Activated CD4-positive, alpha-beta T cell treated with anti-CD3 and anti-CD28 coated beads for 36 hours (primary cell): ENCODE data around the gene ITLN1. TPM values are rescaled to one million over a fixed set of nuclear protein-coding genes. Genes with fewer than 3 reads are reported as not detected.
"Not testable (repeated sequence)": the region's sequence is repeated elsewhere in the genome, so short reads cannot be mapped to it uniquely, and the experiment has no call there.

Experiments used
- ATAC-seq: fragments of 200-7000 bp; cut with Tn5 transposase; one replicate; pipeline ENCODE4 v1.10.0; 2021; ENCODE audit warnings: mild to moderate bottlenecking, moderate library complexity
- CTCF ChIA-PET: fragments of 350-600 bp; sonication (Branson Sonifier 250); formaldehyde crosslinking; loops from one replicate; lab custom pipeline; 2021; ENCODE audit warnings: antibody characterized with exemption; lab: Charles Lee
- POLR2A ChIA-PET: fragments of 350-600 bp; sonication (Branson Sonifier 250); formaldehyde crosslinking; loops from one replicate; lab custom pipeline; 2021; ENCODE audit warnings: antibody characterized with exemption, inconsistent platforms; lab: Charles Lee
- DNase-seq: peaks from one replicate; pipeline ENCODE4 v3.0.0-alpha.2; 2020
- H3K27ac Mint-ChIP-seq: one replicate; pipeline ENCODE4 v1.8.0; 2021; ENCODE audit warnings: mixed read lengths
- H3K27me3 Mint-ChIP-seq: one replicate; pipeline ENCODE4 v1.8.0; 2021; ENCODE audit warnings: mixed read lengths
- H3K36me3 Mint-ChIP-seq: one replicate; pipeline ENCODE4 v1.8.0; 2021; ENCODE audit warnings: low read depth, mixed read lengths
- H3K4me1 Mint-ChIP-seq: one replicate; pipeline ENCODE4 v1.8.0; 2021; ENCODE audit warnings: mixed read lengths
- H3K4me3 Mint-ChIP-seq: one replicate; pipeline ENCODE4 v1.8.0; 2021; ENCODE audit warnings: mild to moderate bottlenecking, moderate library complexity, mixed read lengths
- H3K9me3 Mint-ChIP-seq: one replicate; pipeline ENCODE4 v1.8.0; 2021; ENCODE audit warnings: low read depth, mixed read lengths
- intact Hi-C, 2 experiments: fragments of 100-400 bp; cut with DNase I in 1 of 2; cut with micrococcal nuclease in 1 of 2; formaldehyde crosslinking; loops; one replicate each; pipeline versions ENCODE4 v1.14.2 to v1.15.1; 2022 to 2024; cut with DNase I, micrococcal nuclease
- total RNA-seq, 2 experiments: library from RNA; stranded (reverse); gene quantifications; one replicate each; pipeline ENCODE4 v1.2.3, GENCODE V29; 2021

ITLN1 gene
- total RNA-seq = not detected

DNA sequence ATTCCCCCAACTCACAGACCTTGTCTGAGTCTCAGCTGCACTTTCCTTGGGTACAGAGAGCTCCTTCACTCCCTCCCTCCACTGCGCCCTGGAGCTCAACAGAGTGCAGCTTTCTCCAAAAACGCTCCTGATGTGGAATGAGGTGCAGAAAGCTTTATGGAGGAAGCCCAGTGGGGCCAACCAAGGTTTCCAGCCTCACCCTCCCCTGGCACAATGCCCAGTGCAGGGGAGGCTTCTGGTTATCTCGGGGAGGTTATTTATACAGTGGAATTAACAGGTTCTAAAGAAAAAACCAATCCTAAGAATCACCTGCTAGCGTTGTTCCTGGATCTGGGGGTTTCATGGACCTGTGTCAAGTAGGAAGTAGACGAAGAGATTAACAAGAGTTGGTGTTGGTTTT, at the start of gene ITLN1:
ITLN1 (minus strand) TSS at position 139 of the 400 bp plus-strand sequence. CDS start 303 bp downstream, outside the sequence.
- Mint-ChIP-seq H3K4me1 (peaks cover 10% of the 10 kb centered on the region), H3K27ac (no peak within 1 kb of the TSS), H3K36me3 (no peaks in the 10 kb centered on the region), H3K9me3 (no peaks in the 10 kb centered on the region), H3K27me3 (peaks cover 2% of the 10 kb centered on the region), H3K4me3 (no peak within 1 kb of the TSS)
- ATAC-seq = peak; percentile 42
- ChIA-PET CTCF (interaction anchor here (0.6 to 4.7 kb wide), 28 partner anchors 9 to 209 kb away, joined by 3 to 79 read pairs (median 6); partner anchors contain the start of genes CD244 and ITLN2), POLR2A (interaction anchor here (1.1 kb wide), 1 partner anchor 108 kb away, joined by 5 read pairs; no protein-coding TSS in a partner anchor)
- intact Hi-C loops = loop anchor here in 1 of 2 experiments (2.0 kb wide), 2 partner anchors 50 to 158 kb away; no protein-coding TSS in a partner anchor
- DNase-seq = no peak

DNA sequence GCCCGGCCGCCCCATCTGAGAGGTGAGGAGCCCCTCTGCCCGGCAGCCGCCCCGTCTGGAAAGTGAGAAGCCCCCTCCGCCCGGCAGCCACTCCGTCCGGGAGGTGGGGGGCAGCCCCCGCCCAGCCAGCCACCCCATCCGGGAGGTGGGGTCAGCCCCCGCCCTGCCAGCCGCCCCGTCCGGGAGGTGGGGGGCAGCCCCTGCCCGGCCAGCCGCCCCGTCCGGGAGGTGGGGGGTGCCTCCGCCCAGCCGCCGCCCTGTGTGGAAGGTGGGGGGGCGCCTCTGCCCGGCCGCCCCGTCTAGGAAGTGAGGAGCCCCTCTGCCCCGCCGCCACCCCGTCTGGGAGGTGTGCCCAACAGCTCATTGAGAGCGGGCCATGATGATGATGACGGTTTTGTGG, 48.3 kb upstream of the ITLN1 start:
- CTCF ChIA-PET, H3K4me3 Mint-ChIP-seq, H3K4me1 Mint-ChIP-seq, H3K9me3 Mint-ChIP-seq, H3K36me3 Mint-ChIP-seq, H3K27ac Mint-ChIP-seq, H3K27me3 Mint-ChIP-seq, ATAC-seq, POLR2A ChIA-PET, DNase-seq: not testable (repeated sequence)
- intact Hi-C loops = loop anchor here in 1 of 2 experiments (5.0 kb wide), 2 partner anchors 39 to 41 kb away; no protein-coding TSS in a partner anchor

DNA sequence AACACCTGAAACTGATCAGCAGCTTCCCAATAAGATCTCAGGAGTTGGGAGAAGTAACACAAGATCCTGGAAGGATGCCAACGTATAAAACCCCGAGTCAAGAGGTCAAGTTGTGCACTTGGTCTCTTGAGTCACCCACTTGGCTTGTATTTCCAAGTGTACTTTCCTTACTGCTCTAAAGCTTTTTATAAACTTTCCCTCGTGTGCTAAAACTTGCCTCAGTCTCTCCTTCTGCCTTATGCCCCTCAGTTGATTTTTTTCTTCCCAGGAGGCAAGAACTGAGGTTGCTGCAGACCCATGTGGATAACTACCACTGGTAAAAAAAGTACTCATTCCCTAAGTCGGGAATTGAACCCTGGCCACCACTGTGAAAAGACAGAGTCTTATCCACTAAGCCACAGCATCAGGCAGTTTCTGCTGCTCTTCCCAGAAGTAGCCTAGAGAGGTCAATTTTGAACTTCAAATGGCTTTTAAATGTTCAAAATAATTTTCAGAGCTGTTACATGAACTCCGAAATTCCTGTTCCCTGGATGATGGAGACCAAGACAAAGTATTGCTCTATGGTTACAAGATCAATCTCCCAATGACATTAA, 40.8 kb upstream of the ITLN1 start:
- Mint-ChIP-seq H3K27ac (no peak overlapping the region), H3K27me3 (peaks cover 8% of the 10 kb centered on the region), H3K4me1 (no peaks in the 10 kb centered on the region), H3K4me3 (no peak overlapping the region), H3K9me3 (peaks cover 9% of the 10 kb centered on the region), H3K36me3 (no peaks in the 10 kb centered on the region)
- ChIA-PET POLR2A (interaction anchor here (0.6 to 0.7 kb wide), 2 partner anchors 204 to 349 kb away, joined by 3 to 5 read pairs; no protein-coding TSS in a partner anchor), CTCF (interaction anchor here (1.1 to 2.0 kb wide), 4 partner anchors 26 to 90 kb away, joined by 4 to 10 read pairs (median 4); partner anchors contain the start of gene ITLN1)
- DNase-seq = no peak
- ATAC-seq = no peak
- intact Hi-C loops = no loop called here

DNA sequence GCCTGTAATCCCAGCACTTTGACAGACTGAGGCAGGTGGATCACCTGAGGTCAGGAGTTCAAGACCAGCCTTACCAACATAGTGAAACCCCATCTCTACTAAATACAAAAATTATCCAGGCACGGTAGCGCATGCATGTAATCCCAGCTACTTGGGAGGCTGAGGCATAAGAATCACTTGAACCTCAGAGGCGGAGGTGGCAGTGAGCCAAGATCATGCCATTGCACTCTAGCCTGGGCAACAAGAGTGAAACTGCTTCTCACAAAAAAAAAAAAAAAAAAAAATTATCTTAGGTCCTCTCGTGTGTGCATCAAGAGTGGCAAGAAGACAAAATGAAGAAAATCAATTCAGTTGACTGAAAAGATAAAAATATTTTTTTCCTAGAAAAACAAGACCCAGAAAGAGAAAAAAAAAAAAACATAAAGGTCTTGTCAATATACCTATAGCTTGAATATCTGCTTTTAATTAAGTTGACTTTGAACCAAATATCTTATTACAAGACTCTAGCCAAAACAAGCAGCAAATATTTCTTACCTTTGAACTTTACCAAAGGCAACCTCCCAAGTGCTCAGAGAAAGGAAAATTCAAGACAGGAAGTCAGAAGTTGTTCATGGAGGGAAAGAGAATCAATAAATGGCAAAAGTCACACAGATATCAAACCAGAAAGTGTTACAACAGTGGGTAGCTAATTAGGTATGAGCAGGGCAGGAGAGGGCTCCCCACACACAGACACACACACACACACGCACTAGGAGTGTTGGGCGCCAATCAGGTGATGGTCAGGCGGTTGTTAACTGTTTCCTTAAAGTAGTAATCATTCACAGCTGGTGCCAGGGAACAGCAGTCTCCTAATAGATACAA, 40.0 kb upstream of the ITLN1 start:
- intact Hi-C loops = no loop called here
- Mint-ChIP-seq H3K9me3 (peaks cover 9% of the 10 kb centered on the region), H3K4me1 (no peaks in the 10 kb centered on the region), H3K36me3 (no peaks in the 10 kb centered on the region), H3K27ac (no peak overlapping the region), H3K27me3 (peaks cover 11% of the 10 kb centered on the region), H3K4me3 (no peak overlapping the region)
- ATAC-seq (no peak), DNase-seq (no peak)
- ChIA-PET POLR2A (interaction anchor here (0.6 kb wide), 1 partner anchor 205 kb away, joined by 3 read pairs; no protein-coding TSS in a partner anchor), CTCF (interaction anchor here (0.7 to 2.0 kb wide), 4 partner anchors 27 to 148 kb away, joined by 3 to 10 read pairs (median 4); no protein-coding TSS in a partner anchor)

DNA sequence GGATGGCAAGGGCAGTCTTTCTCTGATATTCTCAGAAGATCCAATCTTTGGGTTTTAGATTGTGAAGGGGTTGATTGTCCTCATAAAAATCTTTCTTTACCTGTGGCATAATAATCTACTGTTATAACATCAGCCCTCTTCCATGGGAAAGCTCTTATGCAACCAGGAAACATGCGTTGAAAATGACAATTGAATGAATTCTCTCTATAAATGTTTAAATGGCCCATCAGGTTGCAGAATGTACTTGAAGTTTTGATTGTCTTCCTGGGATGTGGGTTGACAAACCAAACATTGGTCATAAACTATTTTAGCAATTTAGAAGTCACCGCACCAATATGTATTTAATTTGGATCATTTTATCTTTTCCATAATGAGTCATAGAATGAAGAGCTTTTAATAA, 31.7 kb upstream of the ITLN1 start:
- ATAC-seq = no peak
- no peaks in the 10 kb centered on the region for H3K36me3 Mint-ChIP-seq
- no peak overlapping the region for H3K4me3 Mint-ChIP-seq
- no peak for DNase-seq
- H3K9me3 Mint-ChIP-seq = peaks cover 2% of the 10 kb centered on the region
- H3K4me1 Mint-ChIP-seq = no peaks in the 10 kb centered on the region
- intact Hi-C loops = loop anchor here in 1 of 2 experiments (5.0 kb wide), 1 partner anchor 46 kb away; no protein-coding TSS in a partner anchor
- peaks cover 19% of the 10 kb centered on the region for H3K27me3 Mint-ChIP-seq
- no peak overlapping the region for H3K27ac Mint-ChIP-seq
- ChIA-PET CTCF (interaction anchor here (1.2 kb wide), 1 partner anchor 73 kb away, joined by 3 read pairs; no protein-coding TSS in a partner anchor), POLR2A (no interaction called here)

DNA sequence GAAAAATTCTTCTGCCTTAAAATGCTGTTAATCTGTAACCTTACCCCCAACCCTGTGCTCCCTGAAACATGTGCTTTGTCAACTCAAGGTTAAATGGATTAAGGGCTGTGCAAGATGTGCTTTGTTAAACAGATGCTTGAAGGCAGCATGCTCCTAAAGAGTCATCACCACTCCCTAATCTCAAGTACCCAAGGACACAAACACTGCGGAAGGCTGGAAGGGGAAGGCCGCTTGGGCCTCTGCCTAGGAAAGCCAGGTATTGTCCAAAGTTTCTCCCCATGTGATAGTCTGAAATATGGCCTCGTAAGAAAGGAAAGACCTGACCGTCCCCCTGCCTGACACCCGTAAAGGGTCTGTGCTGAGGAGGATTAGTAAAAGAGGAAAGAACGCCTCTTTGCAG, 28.2 kb upstream of the ITLN1 start:
- DNase-seq, H3K36me3 Mint-ChIP-seq, CTCF ChIA-PET, H3K4me1 Mint-ChIP-seq, H3K4me3 Mint-ChIP-seq, intact Hi-C loops, H3K27ac Mint-ChIP-seq, H3K9me3 Mint-ChIP-seq, POLR2A ChIA-PET, H3K27me3 Mint-ChIP-seq, ATAC-seq: not testable (repeated sequence)

DNA sequence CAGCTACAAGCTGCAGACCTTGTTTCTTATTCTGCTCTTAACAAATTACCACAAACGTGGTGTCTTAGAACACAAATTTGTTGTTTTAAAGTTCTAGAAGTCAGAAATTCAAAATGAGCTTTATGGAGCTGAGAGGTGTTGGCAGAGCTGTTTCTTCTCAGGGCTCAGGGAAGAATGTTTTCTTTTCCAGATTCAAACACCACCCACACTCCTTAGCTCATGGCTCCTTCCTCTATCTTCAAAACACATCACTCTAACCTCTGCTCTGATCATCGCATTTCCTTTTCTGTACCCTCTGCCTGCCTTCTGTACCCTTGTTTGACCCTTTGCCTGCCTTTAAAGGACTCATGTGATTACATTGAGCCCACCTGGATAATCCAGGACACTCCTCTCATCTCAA, 26.9 kb upstream of the ITLN1 start:
- ATAC-seq (no peak), DNase-seq (no peak)
- Mint-ChIP-seq H3K4me3 (no peak overlapping the region), H3K9me3 (no peaks in the 10 kb centered on the region), H3K27ac (no peak overlapping the region), H3K36me3 (no peaks in the 10 kb centered on the region), H3K27me3 (peaks cover 3% of the 10 kb centered on the region), H3K4me1 (no peaks in the 10 kb centered on the region)
- ChIA-PET CTCF (interaction anchor here (0.7 to 1.5 kb wide), 6 partner anchors 26 to 231 kb away, joined by 3 to 4 read pairs (median 4); no protein-coding TSS in a partner anchor), POLR2A (no interaction called here)
- intact Hi-C loops = no loop called here

DNA sequence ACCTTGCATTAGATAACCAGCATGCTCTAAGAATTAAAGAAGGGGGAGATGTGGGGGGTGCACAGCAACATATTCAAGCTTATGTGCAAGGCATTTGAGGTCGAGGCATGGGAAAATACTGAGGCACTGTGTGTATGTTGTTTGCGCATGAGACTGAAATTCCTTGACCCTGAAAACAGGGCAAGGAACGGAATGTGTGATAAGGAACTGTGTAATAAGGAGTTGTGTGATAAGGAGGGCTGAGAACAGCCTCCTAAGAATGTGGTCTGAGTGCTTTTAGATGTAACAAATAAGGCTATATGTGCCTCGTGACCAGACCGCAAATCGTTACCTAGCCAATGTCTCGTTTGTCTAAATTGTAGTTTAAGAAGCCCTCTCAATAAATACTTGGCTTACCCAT, 26.5 kb upstream of the ITLN1 start:
- Mint-ChIP-seq H3K4me1 (no peaks in the 10 kb centered on the region), H3K36me3 (no peaks in the 10 kb centered on the region), H3K27ac (no peak overlapping the region), H3K9me3 (no peaks in the 10 kb centered on the region), H3K27me3 (no peaks in the 10 kb centered on the region), H3K4me3 (no peak overlapping the region)
- ATAC-seq = no peak
- intact Hi-C loops = no loop called here
- POLR2A ChIA-PET = no interaction called here
- CTCF ChIA-PET = interaction anchor here (1.1 to 1.5 kb wide), 3 partner anchors 25 to 143 kb away, joined by 3 to 4 read pairs (median 3); no protein-coding TSS in a partner anchor
- no peak for DNase-seq

DNA sequence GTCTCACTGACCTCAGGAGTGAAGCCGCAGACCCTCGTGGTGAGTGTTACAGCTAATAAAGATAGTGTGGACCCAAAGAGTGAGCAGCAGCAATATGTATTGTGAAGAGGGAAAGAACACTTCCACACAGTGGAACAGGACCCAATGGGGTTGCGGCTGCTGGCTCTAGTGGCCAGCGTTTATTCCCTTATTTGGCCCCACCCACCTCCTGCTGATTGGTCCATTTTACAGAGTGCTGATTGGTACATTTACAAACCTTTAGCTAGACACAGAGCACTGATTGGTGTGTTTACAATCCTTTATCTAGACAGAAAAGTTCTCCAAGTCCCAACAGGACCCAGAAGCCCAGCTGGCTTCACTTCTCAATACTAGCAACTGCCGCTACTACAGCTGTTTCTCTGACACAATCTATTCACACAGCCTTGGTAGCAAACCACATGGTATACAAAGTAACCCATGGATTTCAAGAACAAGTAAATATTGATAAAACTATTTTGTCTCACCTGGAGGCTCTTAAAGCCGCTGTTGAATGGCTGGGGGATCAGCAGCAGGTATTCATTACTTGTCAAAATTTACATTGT, 25.3 kb upstream of the ITLN1 start:
- Mint-ChIP-seq H3K9me3 (no peaks in the 10 kb centered on the region), H3K36me3 (no peaks in the 10 kb centered on the region), H3K4me3 (no peak overlapping the region), H3K27me3 (no peaks in the 10 kb centered on the region), H3K4me1 (no peaks in the 10 kb centered on the region), H3K27ac (no peak overlapping the region)
- ChIA-PET POLR2A (no interaction called here), CTCF (interaction anchor here (1.0 to 1.4 kb wide), 2 partner anchors 43 to 87 kb away, joined by 3 read pairs; no protein-coding TSS in a partner anchor)
- no peak for ATAC-seq
- DNase-seq = no peak
- intact Hi-C loops = no loop called here

DNA sequence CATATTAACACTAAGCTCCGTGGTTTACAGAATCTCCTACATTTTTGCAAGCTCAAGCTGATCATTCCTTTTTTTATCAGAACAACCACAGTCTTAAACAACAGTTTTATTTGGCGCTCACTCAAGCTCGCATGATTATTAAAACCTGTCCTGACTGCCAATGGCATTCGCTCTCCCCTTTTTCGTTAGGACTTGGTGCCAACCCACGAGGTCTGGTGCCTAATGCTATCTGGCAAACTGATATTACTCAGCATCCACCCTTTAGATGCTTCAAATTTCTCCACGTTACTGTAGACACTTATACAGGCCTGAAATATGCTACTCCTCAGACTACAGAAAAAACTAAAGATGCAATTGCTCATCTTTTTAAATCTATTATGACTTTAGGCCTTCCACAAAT, 23.0 kb upstream of the ITLN1 start:
- Mint-ChIP-seq H3K27ac (no peak overlapping the region), H3K4me1 (no peaks in the 10 kb centered on the region), H3K36me3 (no peaks in the 10 kb centered on the region), H3K4me3 (no peak overlapping the region), H3K9me3 (no peaks in the 10 kb centered on the region), H3K27me3 (no peaks in the 10 kb centered on the region)
- ATAC-seq (no peak), DNase-seq (no peak)
- POLR2A ChIA-PET = no interaction called here
- CTCF ChIA-PET = interaction anchor here (0.7 to 2.3 kb wide), 3 partner anchors 11 to 23 kb away, joined by 3 to 7 read pairs (median 4); partner anchors contain the start of gene ITLN1
- intact Hi-C loops = no loop called here

DNA sequence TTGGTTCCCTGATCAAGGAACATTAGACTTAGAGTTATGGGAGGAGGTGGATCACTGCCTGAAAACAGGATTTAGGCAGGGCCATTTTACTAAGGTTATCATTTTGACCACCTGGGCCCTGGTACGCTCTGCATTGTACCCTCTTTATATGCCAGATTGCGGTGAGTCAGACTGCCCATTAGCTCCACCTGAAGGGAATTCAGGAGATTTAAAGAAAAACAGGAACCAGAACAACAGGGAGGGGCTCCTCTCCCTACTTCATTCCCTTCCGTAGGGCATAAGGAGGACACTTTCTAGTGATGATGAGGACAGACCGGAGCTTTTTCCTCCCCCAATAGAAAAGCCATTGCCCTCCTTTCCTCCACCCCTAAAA, 20.6 kb upstream of the ITLN1 start:
- no peaks in the 10 kb centered on the region for H3K4me1 Mint-ChIP-seq
- no peak for DNase-seq
- H3K9me3 Mint-ChIP-seq = no peaks in the 10 kb centered on the region
- ChIA-PET CTCF (interaction anchor here (2.0 kb wide), 1 partner anchor 21 kb away, joined by 6 read pairs; the partner anchor contains the start of gene ITLN1), POLR2A (no interaction called here)
- H3K4me3 Mint-ChIP-seq = no peak overlapping the region
- H3K36me3 Mint-ChIP-seq = no peaks in the 10 kb centered on the region
- H3K27me3 Mint-ChIP-seq = peaks cover 4% of the 10 kb centered on the region
- H3K27ac Mint-ChIP-seq = no peak overlapping the region
- no peak for ATAC-seq
- intact Hi-C loops = no loop called here
